Measurements from ENCODE around the gene HSBP1L1. TPM values are rescaled to one million over a fixed set of nuclear protein-coding genes. Genes with fewer than 3 reads are reported as not detected.

The HSBP1L1 gene
- total and polyA plus RNA-seq, 2 of the 13 experiments (the other 11 are each of a cell fraction or from before 2014, with no cell fraction given): 22.6 to 45.1 TPM

- TF ChIP-seq HNF1A (IDR thresholded peaks at IDR 0.05; ENCODE audit: low read depth) (no peak), HNF1A (CRISPR knock-in tag; IDR thresholded peaks at IDR 0.05; ENCODE audit: borderline replicate concordance) (peak; percentile 29; the same call in 1 of the 2 replicates), ZNF274 (CRISPR knock-in tag; IDR thresholded peaks at IDR 0.05) (no peak), LCORL (IDR thresholded peaks at IDR 0.05) (no peak), LCORL (CRISPR knock-in tag; IDR thresholded peaks at IDR 0.05) (peak; percentile 83), PREB (CRISPR knock-in tag; IDR thresholded peaks at IDR 0.05) (no peak), ZGPAT (CRISPR knock-in tag; IDR thresholded peaks at IDR 0.05) (peak; percentile 43; the same call in 1 of the 2 replicates), TRIM22 (IDR thresholded peaks at IDR 0.05) (no peak), KDM5A (IDR thresholded peaks at IDR 0.05; ENCODE audit: borderline replicate concordance, low read length) (0 out of 2 replicates have a peak, but pooled peaks have one; percentile 12), RBM22 (optimal IDR thresholded peaks at IDR 0.05; ENCODE audit: low read length) (no peak), ZBTB7A (CRISPR knock-in tag; IDR thresholded peaks at IDR 0.05) (peak; percentile 89), ETV5 (CRISPR knock-in tag; IDR thresholded peaks at IDR 0.05; ENCODE audit: borderline replicate concordance) (0 out of 2 replicates have a peak, but pooled peaks have one; percentile 14), GTF2F1 (IDR thresholded peaks at IDR 0.05; ENCODE audit: low read length) (no peak), ZBTB39 (CRISPR knock-in tag; IDR thresholded peaks at IDR 0.05) (no peak), FUBP1 (CRISPR knock-in tag; IDR thresholded peaks at IDR 0.05; ENCODE audit: borderline replicate concordance) (no peak), SIX1 (CRISPR knock-in tag; IDR thresholded peaks at IDR 0.05; ENCODE audit: borderline replicate concordance) (no peak), ZNF768 (CRISPR knock-in tag; IDR thresholded peaks at IDR 0.05) (no peak)
Measured at GRCh38 chr18:79964330-79965118, at the start of gene HSBP1L1 (continued).

All from HepG2 (cell line).